Calu3 (cell line): Measurements from ENCODE around the gene ZFP91. TPM values are rescaled to one million over a fixed set of nuclear protein-coding genes. Genes with fewer than 3 reads are reported as not detected.

Source experiments
- BruUV-seq: library from RNA; stranded (reverse); fragments of 400-500 nt; replicated peaks from 2 replicates; lab custom pipeline; 2021; lab: Mats Ljungman, UMichigan
- CTCF ChIA-PET: fragments of 300-600 bp; sonication (Branson Sonifier 250); formaldehyde crosslinking; loops from one replicate; lab custom pipeline; 2022; ENCODE audit warnings: antibody characterized with exemption; lab: Charles Lee
- DNase-seq: peaks from one replicate; pipeline ENCODE4 v3.0.0; 2022
- H3K27ac Mint-ChIP-seq: one replicate; pipeline ENCODE4 v1.8.0; 2022; ENCODE audit warnings: mixed read lengths; ENCODE audit not compliant: unreplicated experiment
- H3K27me3 Mint-ChIP-seq: one replicate; pipeline ENCODE4 v1.8.0; 2022; ENCODE audit warnings: mixed read lengths; ENCODE audit not compliant: unreplicated experiment
- H3K36me3 Mint-ChIP-seq: one replicate; pipeline ENCODE4 v1.8.0; 2022; ENCODE audit warnings: mild to moderate bottlenecking, moderate library complexity, mixed read lengths; ENCODE audit not compliant: insufficient read depth, unreplicated experiment
- H3K4me1 Mint-ChIP-seq: one replicate; pipeline ENCODE4 v1.8.0; 2022; ENCODE audit warnings: mild to moderate bottlenecking, low read depth, mixed read lengths; ENCODE audit not compliant: unreplicated experiment
- H3K4me3 Mint-ChIP-seq: one replicate; pipeline ENCODE4 v1.8.0; 2022; ENCODE audit warnings: mild to moderate bottlenecking, low read depth, moderate library complexity, mixed read lengths; ENCODE audit not compliant: unreplicated experiment
- H3K9me3 Mint-ChIP-seq: one replicate; pipeline ENCODE4 v1.8.0; 2022; ENCODE audit warnings: low read depth, mixed read lengths; ENCODE audit not compliant: unreplicated experiment
- CTCF ChIP-seq: fragments of 200-600 bp; IDR thresholded peaks from one replicate; pipeline ENCODE4 v1.8.0; 2022; ENCODE audit warnings: antibody characterized with exemption; ENCODE audit not compliant: unreplicated experiment
- intact Hi-C: fragments of 100-400 bp; cut with micrococcal nuclease; formaldehyde crosslinking; loops from one replicate; pipeline ENCODE4 v1.10.0; 2022; ENCODE audit not compliant: unreplicated experiment
- total RNA-seq: library from RNA; stranded (reverse); gene quantifications from 2 replicates; pipeline ENCODE4 v1.2.3, GENCODE V29; 2022

ZFP91 gene
- total RNA-seq, 1 experiment from 2014 or later: 61.5 TPM

GRCh38 chr11:58586998-58587397 is 8.1 kb downstream of the ZFP91 start:
- Mint-ChIP-seq H3K4me3 (no peak overlapping the region), H3K36me3 (peaks cover 21% of the 10 kb centered on the region), H3K27ac (no peak overlapping the region), H3K9me3 (no peaks in the 10 kb centered on the region), H3K27me3 (no peaks in the 10 kb centered on the region), H3K4me1 (peaks cover 12% of the 10 kb centered on the region)
- CTCF ChIA-PET: no interaction called here
- BruUV-seq: no TSS peak
- no peak for DNase-seq
- intact Hi-C loops: no loop called here
- no peak for TF ChIP-seq CTCF

GRCh38 chr11:58591659-58592058 is 12.8 kb downstream of the ZFP91 start:
- intact Hi-C loops: no loop called here
- BruUV-seq: no TSS peak
- H3K27me3 Mint-ChIP-seq: no peaks in the 10 kb centered on the region
- no peaks in the 10 kb centered on the region for H3K9me3 Mint-ChIP-seq
- CTCF ChIA-PET: no interaction called here
- H3K36me3 Mint-ChIP-seq: peaks cover 16% of the 10 kb centered on the region
- H3K4me3 Mint-ChIP-seq: no peak overlapping the region
- DNase-seq: no peak
- TF ChIP-seq CTCF: no peak
- peaks cover 27% of the 10 kb centered on the region for H3K4me1 Mint-ChIP-seq
- no peak overlapping the region for H3K27ac Mint-ChIP-seq

- no peak for TF ChIP-seq CTCF
- Mint-ChIP-seq H3K27ac (peak overlapping the region; percentile 52), H3K36me3 (peaks cover 14% of the 10 kb centered on the region), H3K4me1 (peaks cover 27% of the 10 kb centered on the region), H3K4me3 (peak overlapping the region; percentile 4), H3K27me3 (no peaks in the 10 kb centered on the region), H3K9me3 (no peaks in the 10 kb centered on the region)
- no peak for DNase-seq
- BruUV-seq: no TSS peak
- intact Hi-C loops: no loop called here
- CTCF ChIA-PET: no interaction called here
These were observed 14.1 kb downstream of the ZFP91 start for GRCh38 chr11:58592760-58593472.

GRCh38 chr11:58594826-58595225 is 16.0 kb downstream of the ZFP91 start:
- intact Hi-C loops: no loop called here
- no peak for DNase-seq
- Mint-ChIP-seq H3K36me3 (peaks cover 14% of the 10 kb centered on the region), H3K9me3 (no peaks in the 10 kb centered on the region), H3K27ac (no peak overlapping the region), H3K27me3 (no peaks in the 10 kb centered on the region), H3K4me1 (peaks cover 27% of the 10 kb centered on the region), H3K4me3 (no peak overlapping the region)
- CTCF ChIA-PET: no interaction called here
- BruUV-seq: no TSS peak
- no peak for TF ChIP-seq CTCF
